Mesodermal cell (in vitro differentiated cells): ENCODE data around the gene VCL.
A peak's percentile ranks its signal among the peaks of the same experiment; 100 is the strongest.
"Not testable (repeated sequence)": the region's sequence is repeated elsewhere in the genome, so short reads cannot be mapped to it uniquely, and the experiment has no call there.

Experiments
- H3K27ac ChIP-seq: 2 replicates; pipeline ENCODE4 v1.7.0; 2013; ENCODE audit warnings: mild to moderate bottlenecking, low read depth, low read length, moderate library complexity; ENCODE audit not compliant: severe bottlenecking
- H3K36me3 ChIP-seq: 2 replicates; pipeline ENCODE4 v1.7.1; 2013; ENCODE audit warnings: mild to moderate bottlenecking, low read length, moderate library complexity; ENCODE audit not compliant: control insufficient read depth, insufficient read depth
- H3K4me1 ChIP-seq: one replicate; pipeline ENCODE4 v1.7.1; 2013; ENCODE audit warnings: mild to moderate bottlenecking, low read length; ENCODE audit not compliant: insufficient read depth, control insufficient read depth, poor library complexity, severe bottlenecking
- H3K4me3 ChIP-seq: 2 replicates; pipeline ENCODE4 v1.7.0; 2013; ENCODE audit warnings: low read length, control low read depth, mild to moderate bottlenecking; ENCODE audit not compliant: insufficient read depth, poor library complexity, severe bottlenecking; ENCODE audit errors: extremely low read depth
- H3K9me3 ChIP-seq: 2 replicates; pipeline ENCODE4 v1.7.1; 2013; ENCODE audit warnings: mild to moderate bottlenecking, low read length, moderate library complexity; ENCODE audit not compliant: control insufficient read depth
- WGBS, 2 experiments: methylation state at CpG; one replicate each; pipeline ENCODE4 v1.1.5; 2013; ENCODE audit warnings: missing lambda C conversion rate in 2 of 2; ENCODE audit not compliant: insufficient coverage in 2 of 2; 5-methylcytosine and 5-hydroxymethylcytosine counted together

The VCL gene

DNA sequence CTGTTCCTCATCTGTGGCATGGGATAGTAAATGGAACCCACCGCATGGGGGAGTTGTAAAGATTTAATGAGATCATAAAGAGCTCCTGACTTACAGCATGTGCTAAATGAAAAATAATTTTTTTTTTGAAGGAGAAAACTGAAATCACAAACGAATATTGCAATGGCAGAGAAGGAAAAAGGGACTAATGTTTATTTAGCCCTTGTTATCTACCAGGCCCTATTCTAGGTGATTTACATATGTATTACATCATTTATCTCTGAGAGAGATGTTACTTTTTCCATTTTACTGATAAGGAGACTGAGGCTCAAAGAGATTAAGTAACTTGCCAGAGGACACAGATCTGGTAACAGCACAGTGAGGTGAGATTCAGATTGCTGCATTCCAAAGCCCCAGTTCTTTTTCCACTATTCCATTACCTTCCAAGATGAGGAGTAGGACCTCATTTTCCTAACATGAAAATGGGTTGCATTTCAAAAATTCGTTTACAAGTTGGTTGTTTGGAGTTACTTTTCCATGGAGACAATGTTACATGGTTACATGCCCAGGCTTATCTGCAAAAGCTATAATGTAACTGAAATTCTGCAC lies 28.6 kb downstream of the VCL start:
- Histone ChIP-seq H3K36me3 (peaks cover 58% of the 10 kb centered on the region), H3K4me1 (peaks cover 47% of the 10 kb centered on the region), H3K9me3 (no peaks in the 10 kb centered on the region), H3K4me3 (no peak overlapping the region), H3K27ac (peak overlapping the region; percentile 60)
- WGBS, 2 experiments = 58 to 82% methylated on average over 2 to 3 of the region's 3 CpGs

GRCh38 chr10:74027702-74028101 lies 29.8 kb downstream of the VCL start:
- Histone ChIP-seq H3K4me3 (no peak overlapping the region), H3K27ac (no peak overlapping the region), H3K4me1 (peaks cover 42% of the 10 kb centered on the region), H3K9me3 (no peaks in the 10 kb centered on the region), H3K36me3 (peaks cover 61% of the 10 kb centered on the region)
- WGBS, 2 experiments = no CpG with 5 or more reads among the region's 2 CpGs

- no CpG with 5 or more reads among the region's 1 CpG for WGBS, 2 experiments
- H3K36me3 ChIP-seq = peaks cover 60% of the 10 kb centered on the region
- peak overlapping the region; percentile 11 for H3K27ac ChIP-seq
Measured at GRCh38 chr10:74029943-74030342, 32.0 kb downstream of the VCL start.

GRCh38 chr10:74032208-74032607 lies 34.3 kb downstream of the VCL start:
- no CpG with 5 or more reads among the region's 1 CpG for WGBS, 2 experiments

More at GRCh38 chr10:74029943-74030342, 32.0 kb downstream of the VCL start:
- Histone ChIP-seq H3K4me3 (no peak overlapping the region), H3K9me3 (no peaks in the 10 kb centered on the region), H3K4me1 (peaks cover 24% of the 10 kb centered on the region)

GRCh38 chr10:74032900-74033655 lies 35.2 kb downstream of the VCL start:
- Histone ChIP-seq H3K4me3 (no peak overlapping the region), H3K27ac (no peak overlapping the region), H3K4me1 (peaks cover 12% of the 10 kb centered on the region), H3K9me3 (no peaks in the 10 kb centered on the region), H3K36me3 (peaks cover 67% of the 10 kb centered on the region)
- WGBS, 2 experiments = 92 to 100% methylated on average over 1 of the region's 3 CpGs

More at GRCh38 chr10:74032208-74032607, 34.3 kb downstream of the VCL start:
- Histone ChIP-seq H3K4me1 (peaks cover 12% of the 10 kb centered on the region), H3K36me3 (peaks cover 67% of the 10 kb centered on the region)
- not testable (repeated sequence) for H3K4me3 ChIP-seq, H3K27ac ChIP-seq, H3K9me3 ChIP-seq

GRCh38 chr10:74033702-74034101 lies 35.8 kb downstream of the VCL start:
- Histone ChIP-seq H3K27ac (no peak overlapping the region), H3K9me3 (no peaks in the 10 kb centered on the region), H3K36me3 (peaks cover 66% of the 10 kb centered on the region), H3K4me1 (peaks cover 12% of the 10 kb centered on the region), H3K4me3 (no peak overlapping the region)
- 89 to 100% methylated on average over 1 of the region's 1 CpG for WGBS, 2 experiments

GRCh38 chr10:74034301-74034700 lies 36.4 kb downstream of the VCL start:
- H3K27ac ChIP-seq = no peak overlapping the region
- H3K36me3 ChIP-seq = peaks cover 65% of the 10 kb centered on the region
- H3K9me3 ChIP-seq = no peaks in the 10 kb centered on the region
- WGBS, 2 experiments = 90 to 100% methylated on average over 1 of the region's 2 CpGs
- peaks cover 12% of the 10 kb centered on the region for H3K4me1 ChIP-seq
- no peak overlapping the region for H3K4me3 ChIP-seq

DNA sequence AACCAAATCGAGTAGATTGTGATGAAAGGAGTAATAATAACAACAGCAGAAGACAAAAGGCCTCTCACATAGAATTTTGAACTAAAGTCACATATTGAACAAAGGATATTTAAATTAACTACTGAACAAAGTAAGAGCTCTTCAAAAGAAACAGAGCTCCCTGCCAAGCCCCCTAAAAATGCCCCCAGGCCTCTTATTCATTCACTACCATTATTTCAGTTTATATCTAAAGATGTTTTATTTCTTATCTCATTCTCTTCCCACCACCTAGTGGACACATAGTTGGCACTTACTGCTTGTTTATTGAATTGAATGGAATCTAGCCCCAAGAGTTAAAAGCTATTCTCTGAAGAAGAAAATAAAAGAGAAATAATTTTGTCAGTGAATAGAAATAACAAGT lies 37.4 kb downstream of the VCL start:
- no peak overlapping the region for H3K27ac ChIP-seq
- H3K36me3 ChIP-seq = peaks cover 68% of the 10 kb centered on the region
- no peak overlapping the region for H3K4me3 ChIP-seq
- H3K4me1 ChIP-seq = peaks cover 4% of the 10 kb centered on the region
- WGBS, 2 experiments = no CpG with 5 or more reads among the region's 1 CpG
- no peaks in the 10 kb centered on the region for H3K9me3 ChIP-seq

GRCh38 chr10:74036474-74036873 lies 38.6 kb downstream of the VCL start:
- Histone ChIP-seq H3K36me3 (peaks cover 61% of the 10 kb centered on the region), H3K9me3 (no peaks in the 10 kb centered on the region), H3K27ac (no peak overlapping the region), H3K4me3 (no peak overlapping the region), H3K4me1 (no peaks in the 10 kb centered on the region)
- 74 to 100% methylated on average over 1 to 2 of the region's 4 CpGs for whole genome bisulfite sequencing, 2 experiments

GRCh38 chr10:74039561-74040145 lies 41.7 kb downstream of the VCL start:
- peaks cover 55% of the 10 kb centered on the region for H3K36me3 ChIP-seq
- 91 to 100% methylated on average over 2 to 5 of the region's 5 CpGs for WGBS, 2 experiments
- H3K9me3 ChIP-seq = no peaks in the 10 kb centered on the region
- H3K27ac ChIP-seq = no peak overlapping the region
- no peak overlapping the region for H3K4me3 ChIP-seq
- H3K4me1 ChIP-seq = no peaks in the 10 kb centered on the region
